Heart left ventricle (tissue), 13 donors: Measurements from ENCODE around the gene BMX.

ENCODE experiments used
- POLR2A ChIP-seq, 2 donors: fragments of 450-650 bp; IDR thresholded peaks; one replicate each; pipeline ENCODE4 v1.6.1; 2017; ENCODE audit warnings: antibody characterized with exemption in 2 of 2, mild to moderate bottlenecking in 2 of 2, moderate library complexity in 2 of 2
- TF ChIP-seq, protein P1 (sequence below), 12 donors: fragments of 200-600 bp; sonication (generic) in 4 of 12; IDR thresholded peaks; one replicate each; pipeline versions ENCODE4 v1.5.0 to v1.8.0; 2018 to 2022; ENCODE audit warnings: antibody characterized with exemption in 12 of 12, mild to moderate bottlenecking in 5 of 12
- donor health status: ischemic (EF 13 %, LVEDD 7.1; RV severe dilation, severe dysfunction).
- donor health status: DM: no; HTN: yes; CAD: no.
- donor health status: DM: no; HTN: no; CAD: no.
- donor health status: ischemic (EF 25% LVEDD 6.9; RV normal size, moderate dysfunction).
- donor health status: ischemic (EF 25% LVEDD 5.7; RV mildly dilated, moderate dysfunction).
- donor health status: ischemic (EF 35%, LVEDD 5.7; RV mildly dilated, moderate dysfunction).
- donor health status: nonischemic (EF 11% LVEDD 7.7; RV severe dilation, severe dysfunction).
- donor health status: DM: yes; HTN: yes; CAD: no.
- donor health status: PGD.
- donor health status: ischemic (EF 29% LVEDD 5.4; RV normal size, mild dysfunction).
- donor health status: nonischemic (EF 23%, LVEDD 6.1; RV moderate dilation, normal function).

DNA sequence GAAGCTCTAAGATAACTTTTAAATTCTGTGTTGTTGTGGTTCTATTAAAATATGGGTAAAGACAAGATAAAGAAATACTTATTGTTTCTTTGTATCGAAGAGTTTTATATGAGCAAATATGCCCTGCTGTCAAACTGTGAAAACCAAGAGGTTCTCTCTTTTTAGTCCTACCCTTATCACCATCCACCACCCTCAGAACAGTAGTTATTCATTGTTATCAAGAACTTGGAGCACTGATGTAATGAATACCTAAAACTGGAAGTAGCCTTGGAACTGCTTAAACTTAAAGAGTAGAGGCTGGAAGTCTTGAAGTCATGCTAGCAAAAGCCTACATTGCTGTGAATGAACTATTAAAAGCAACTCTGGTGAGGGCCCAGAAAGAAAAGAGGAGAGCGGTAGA is 16.7 kb upstream of the BMX start:
- TF ChIP-seq, protein P1, sequence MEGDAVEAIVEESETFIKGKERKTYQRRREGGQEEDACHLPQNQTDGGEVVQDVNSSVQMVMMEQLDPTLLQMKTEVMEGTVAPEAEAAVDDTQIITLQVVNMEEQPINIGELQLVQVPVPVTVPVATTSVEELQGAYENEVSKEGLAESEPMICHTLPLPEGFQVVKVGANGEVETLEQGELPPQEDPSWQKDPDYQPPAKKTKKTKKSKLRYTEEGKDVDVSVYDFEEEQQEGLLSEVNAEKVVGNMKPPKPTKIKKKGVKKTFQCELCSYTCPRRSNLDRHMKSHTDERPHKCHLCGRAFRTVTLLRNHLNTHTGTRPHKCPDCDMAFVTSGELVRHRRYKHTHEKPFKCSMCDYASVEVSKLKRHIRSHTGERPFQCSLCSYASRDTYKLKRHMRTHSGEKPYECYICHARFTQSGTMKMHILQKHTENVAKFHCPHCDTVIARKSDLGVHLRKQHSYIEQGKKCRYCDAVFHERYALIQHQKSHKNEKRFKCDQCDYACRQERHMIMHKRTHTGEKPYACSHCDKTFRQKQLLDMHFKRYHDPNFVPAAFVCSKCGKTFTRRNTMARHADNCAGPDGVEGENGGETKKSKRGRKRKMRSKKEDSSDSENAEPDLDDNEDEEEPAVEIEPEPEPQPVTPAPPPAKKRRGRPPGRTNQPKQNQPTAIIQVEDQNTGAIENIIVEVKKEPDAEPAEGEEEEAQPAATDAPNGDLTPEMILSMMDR (IDR thresholded peaks at IDR 0.05), result no peak
- TF ChIP-seq POLR2A (IDR thresholded peaks at IDR 0.05), result no peak
